CD4-positive, alpha-beta memory T cell (primary cell): ENCODE data around the gene FAM3C. TPM values are rescaled to one million over a fixed set of nuclear protein-coding genes. Genes with fewer than 3 reads are reported as not detected.

ENCODE experiments used
- polyA plus RNA-seq, 2 donors: library from polyadenylated mRNA; unstranded; fragments of 300-500 nt; fragmentation: Illumina TruSeq; gene quantifications; one replicate each; pipeline ENCODE4 v1.2.3, GENCODE V29; 2021
- total RNA-seq, 2 experiments: library from RNA; stranded (reverse); gene quantifications; one replicate each; pipeline ENCODE4 v1.2.3, GENCODE V29; 2021

Gene FAM3C
- total and polyA plus RNA-seq, 4 experiments from 2014 or later, result 8.8 to 20.9 (median 17.7) TPM

Other genes with a start within 250 kb of the FAM3C start
- gene WNT16, start 67.3 kb downstream of the FAM3C start, total RNA-seq, result not detected
- not detected for gene WNT16, start 67.3 kb downstream of the FAM3C start, polyA plus RNA-seq